HG03432 (cell line): ENCODE data around the gene MTMR3.

Experiments
- ATAC-seq: cut with Tn5 transposase; IDR thresholded peaks from one replicate; pipeline ENCODE4 v1.9.1; 2021; ENCODE audit warnings: mild to moderate bottlenecking, moderate library complexity; ENCODE audit not compliant: unreplicated experiment

The MTMR3 gene

GRCh38 chr22:30023099-30023660 is 140.2 kb downstream of the MTMR3 start:
- ATAC-seq: no peak

GRCh38 chr22:30024231-30024630 is 141.3 kb downstream of the MTMR3 start:
- no peak for ATAC-seq

GRCh38 chr22:30025221-30025620 is 142.2 kb downstream of the MTMR3 start:
- no peak for ATAC-seq

DNA sequence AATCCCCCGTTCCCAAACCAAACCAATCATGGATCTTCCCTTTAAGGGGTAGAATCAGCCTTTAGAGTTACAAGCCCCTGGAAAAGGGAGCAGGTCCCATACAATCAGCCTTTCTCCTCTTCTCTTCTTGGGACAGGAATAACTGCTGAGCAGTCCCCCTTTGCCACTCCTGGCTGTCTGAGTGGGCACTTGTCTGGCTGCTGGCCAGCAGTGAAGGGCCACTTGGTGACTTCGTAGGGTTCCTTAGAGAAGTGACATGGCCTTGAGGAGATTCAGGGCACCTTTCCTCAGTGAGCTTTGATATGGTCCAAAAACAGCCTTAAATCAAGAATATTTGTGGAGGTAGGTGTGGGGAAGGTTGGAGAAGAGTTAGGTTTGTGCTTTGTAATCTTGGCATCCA is 143.8 kb downstream of the MTMR3 start:
- ATAC-seq: no peak

DNA sequence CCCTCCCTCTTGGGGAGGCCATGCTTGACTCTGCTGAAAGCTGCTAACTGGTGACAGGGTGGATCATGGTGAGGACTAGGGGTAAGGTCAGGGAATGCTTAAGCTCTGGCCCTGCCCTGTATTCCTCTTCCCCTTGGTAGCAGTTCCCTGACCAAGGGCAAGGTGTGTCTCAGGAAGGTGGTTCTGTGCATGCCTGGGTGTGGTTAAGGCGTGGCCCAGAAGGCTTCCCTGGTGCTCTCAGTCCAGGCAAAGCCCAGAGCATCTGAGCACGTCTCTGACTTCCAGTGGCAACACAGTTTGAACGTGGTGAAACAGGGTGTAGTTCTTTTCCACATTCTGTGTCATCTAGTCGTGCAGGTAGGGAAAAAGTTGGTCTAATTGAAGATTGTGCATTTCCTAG is 144.2 kb downstream of the MTMR3 start:
- no peak for ATAC-seq

- ATAC-seq: no peak
Measured at GRCh38 chr22:30027791-30028190, 144.8 kb downstream of the MTMR3 start.

- ATAC-seq: no peak
Measured at GRCh38 chr22:30028731-30029130, 145.8 kb downstream of the MTMR3 start.

- no peak for ATAC-seq
Measured at GRCh38 chr22:30029512-30029911, 146.5 kb downstream of the MTMR3 start.

DNA sequence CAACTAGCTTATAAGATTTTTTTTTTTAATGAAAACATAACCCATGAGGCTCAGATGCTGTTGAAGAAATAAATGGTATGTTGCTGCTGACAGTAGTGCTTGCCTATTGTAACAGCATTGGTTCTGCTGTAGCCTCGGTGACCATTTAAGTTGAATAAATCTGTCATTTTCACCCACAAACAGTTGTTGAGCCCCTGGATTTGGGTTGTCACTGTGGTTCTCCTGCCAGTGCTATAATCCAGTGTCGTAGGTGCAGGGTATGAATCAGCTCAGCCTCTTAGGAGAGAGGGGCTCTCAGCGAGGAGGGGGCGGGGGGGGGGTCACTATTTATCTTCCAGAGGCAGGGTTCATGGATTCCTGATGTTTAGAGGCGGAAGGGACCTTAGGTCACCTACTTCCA is 147.4 kb downstream of the MTMR3 start:
- ATAC-seq: no peak

GRCh38 chr22:30031328-30031727 is 148.4 kb downstream of the MTMR3 start:
- no peak for ATAC-seq

GRCh38 chr22:30031764-30032455 is 148.9 kb downstream of the MTMR3 start:
- no peak for ATAC-seq

GRCh38 chr22:30033137-30033536 is 150.2 kb downstream of the MTMR3 start:
- no peak for ATAC-seq

DNA sequence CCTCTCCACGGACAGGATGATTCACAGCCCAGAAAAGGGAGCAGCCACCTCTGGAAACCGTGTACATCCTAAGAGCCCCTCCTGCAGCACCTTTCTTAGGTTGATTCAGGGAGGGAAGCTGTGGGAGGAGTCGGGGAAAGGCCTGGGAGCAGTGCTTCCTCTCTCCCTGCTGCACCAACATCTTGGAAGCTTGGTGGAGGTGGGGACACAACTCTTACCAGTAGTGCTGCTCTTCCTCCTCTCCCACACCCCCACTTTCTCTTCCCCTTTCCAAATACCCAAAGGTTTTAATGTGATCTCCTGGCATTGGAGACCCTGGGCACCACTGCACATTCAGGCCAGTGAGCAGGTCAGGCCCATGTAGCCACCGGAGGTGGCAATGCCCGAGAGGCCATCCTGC is 150.9 kb downstream of the MTMR3 start:
- ATAC-seq: no peak

DNA sequence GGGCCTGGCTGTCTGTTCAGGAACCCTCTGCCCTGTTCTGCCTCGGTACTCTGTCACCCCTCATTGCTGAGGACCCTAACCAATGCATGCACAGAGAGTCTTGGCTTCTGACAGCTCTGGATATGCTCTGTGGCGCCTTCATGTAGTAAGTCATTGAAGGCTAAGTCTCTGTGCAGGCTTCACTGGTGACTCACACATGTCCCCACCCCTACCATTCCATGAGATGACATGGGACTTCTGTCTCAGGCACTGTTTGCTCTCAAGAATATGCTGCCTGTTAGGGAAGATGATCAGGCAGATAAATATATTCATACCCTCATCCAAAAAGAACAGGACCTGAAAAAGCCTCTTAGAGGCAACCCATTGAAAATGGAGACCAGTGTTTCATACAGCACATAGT is 153.7 kb downstream of the MTMR3 start:
- ATAC-seq: no peak

DNA sequence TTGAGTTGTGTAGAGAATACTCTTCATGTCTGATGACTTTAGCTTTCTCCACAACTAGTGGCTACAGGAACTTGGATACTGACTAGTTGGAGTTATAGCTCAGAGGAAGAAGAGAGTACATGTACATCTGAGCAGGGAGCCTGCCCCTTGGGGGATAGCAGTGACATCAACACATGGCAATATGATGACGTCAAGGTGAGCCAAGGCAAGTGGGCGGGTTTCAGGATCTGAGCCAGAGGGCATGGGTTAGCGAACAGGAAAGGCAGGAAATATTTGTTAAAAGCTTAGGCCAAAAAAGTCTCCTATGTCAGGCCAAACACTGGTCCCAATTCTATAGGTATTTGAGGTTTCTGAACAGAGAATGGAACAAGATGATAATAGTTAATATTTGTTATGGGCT is 155.2 kb downstream of the MTMR3 start:
- ATAC-seq: no peak

GRCh38 chr22:30040499-30041260 is 157.7 kb downstream of the MTMR3 start:
- ATAC-seq: no peak

DNA sequence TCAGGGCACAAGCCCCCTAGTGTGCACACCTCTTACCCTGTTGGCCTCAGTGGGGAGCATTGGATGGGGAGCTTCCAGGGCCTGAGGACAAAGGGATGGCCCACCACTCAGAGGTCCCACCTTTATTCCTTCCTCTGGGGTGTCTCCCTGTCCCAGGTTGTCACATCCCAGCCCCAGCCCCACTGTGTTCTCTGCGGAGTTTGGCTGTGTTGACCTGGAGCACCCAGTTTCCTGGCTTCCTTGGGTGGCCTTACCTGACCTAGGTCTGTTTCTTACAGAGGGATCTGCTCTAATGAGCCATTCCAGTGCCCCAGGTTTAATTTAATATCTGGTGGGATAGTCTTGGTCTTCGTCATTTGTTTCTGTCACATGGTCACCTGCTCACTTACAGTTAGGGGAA is 158.5 kb downstream of the MTMR3 start:
- no peak for ATAC-seq

DNA sequence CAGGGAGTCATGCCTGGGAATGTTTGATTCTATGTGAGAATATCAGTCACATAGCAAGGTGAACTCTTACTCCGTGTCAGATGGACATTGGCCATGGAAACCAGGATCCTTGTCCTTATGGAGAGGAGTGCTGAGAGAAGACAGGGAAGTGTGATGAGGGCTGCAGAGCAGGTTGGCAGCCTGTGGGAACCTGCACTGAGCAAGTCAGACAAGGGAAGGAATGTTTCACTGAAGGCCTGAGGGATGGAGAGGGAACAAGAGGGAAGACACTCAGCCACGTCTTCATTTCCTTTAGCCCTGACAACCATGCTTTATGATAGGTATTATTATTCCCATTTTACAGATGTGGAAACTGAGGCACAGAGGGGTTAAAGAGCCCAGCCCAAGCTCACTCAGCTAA is 158.9 kb downstream of the MTMR3 start:
- ATAC-seq: no peak

- no peak for ATAC-seq
Measured at GRCh38 chr22:30043161-30043560, 160.2 kb downstream of the MTMR3 start.

GRCh38 chr22:30044369-30044768 is 161.4 kb downstream of the MTMR3 start:
- no peak for ATAC-seq

DNA sequence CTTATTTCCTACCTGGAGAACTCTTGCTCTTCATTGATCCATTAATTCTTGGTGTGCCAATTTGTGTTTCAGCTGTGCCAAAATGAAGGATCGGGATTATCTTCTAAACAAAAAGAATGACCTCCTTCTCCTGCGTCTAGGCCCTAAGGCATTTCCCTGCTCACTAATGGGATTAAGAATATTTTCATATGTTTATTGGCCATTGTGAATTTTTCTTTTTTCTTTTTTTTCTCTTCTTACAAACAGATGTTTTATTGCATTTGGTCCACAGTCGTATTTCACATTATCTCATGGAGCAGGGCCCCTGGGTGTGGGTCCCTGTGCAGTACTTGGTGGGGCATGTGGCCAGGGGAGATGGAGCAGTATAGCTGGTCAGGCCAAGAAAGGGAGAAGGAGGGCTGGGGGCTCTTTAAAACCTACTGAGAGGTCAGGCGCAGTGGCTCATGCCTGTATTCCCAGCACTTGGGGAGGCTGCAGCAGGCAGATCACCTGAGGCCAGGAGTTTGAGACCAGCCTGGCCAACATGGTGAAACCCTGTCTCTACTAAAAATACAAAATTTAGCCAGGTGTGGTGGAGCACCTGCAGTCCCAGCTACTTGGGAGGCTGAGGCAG is 162.0 kb downstream of the MTMR3 start:
- ATAC-seq: no peak

- no peak for ATAC-seq
Measured at GRCh38 chr22:30045494-30045887, 162.5 kb downstream of the MTMR3 start.
